ENCODE results near the gene GPR45.

GRCh38 chr2:105237045-105237765 is 4.3 kb upstream of the GPR45 start:
- TF ChIP-seq EP300 (IDR thresholded peaks at IDR 0.05), result no peak
- no peak for TF ChIP-seq CTCF (IDR thresholded peaks at IDR 0.05)
